ENCODE data around the gene DOLK.

DOLK gene

DNA sequence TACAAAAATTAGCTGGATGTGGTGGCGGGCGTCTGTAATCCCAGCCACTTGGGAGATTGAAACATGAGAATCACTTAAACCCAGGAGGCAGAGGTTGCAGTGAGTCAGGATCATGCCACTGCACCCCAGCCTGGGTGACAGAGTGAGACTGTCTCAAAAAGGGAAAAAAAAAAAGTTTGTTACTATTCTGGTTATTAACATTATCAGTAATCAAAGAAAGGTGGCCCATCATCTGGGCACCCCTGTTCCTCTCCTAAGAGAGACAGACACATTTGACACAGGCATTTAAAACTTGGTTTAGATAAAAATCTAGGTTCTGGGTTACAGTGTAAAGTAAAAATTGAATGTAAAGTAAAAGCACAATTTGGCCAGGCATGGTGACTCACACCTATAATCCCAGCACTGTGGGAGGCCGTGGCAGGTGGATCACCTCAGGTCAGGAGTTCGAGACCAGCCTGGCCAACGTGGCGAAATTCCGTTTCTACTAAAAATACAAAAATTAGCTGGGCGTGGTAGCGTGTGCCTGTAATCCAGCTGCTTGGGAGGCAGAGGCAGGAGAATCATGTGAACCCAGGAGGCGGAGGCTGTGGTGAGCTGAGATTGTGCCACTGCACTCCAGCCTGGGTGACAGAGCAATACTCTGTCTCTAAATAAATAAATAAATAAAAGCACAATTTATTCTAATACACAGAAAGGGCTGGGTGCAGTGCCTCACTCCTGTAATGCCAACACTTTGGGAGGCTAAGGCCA, 43.4 kb downstream of the DOLK start:
- no peak for DNase-seq

DNA sequence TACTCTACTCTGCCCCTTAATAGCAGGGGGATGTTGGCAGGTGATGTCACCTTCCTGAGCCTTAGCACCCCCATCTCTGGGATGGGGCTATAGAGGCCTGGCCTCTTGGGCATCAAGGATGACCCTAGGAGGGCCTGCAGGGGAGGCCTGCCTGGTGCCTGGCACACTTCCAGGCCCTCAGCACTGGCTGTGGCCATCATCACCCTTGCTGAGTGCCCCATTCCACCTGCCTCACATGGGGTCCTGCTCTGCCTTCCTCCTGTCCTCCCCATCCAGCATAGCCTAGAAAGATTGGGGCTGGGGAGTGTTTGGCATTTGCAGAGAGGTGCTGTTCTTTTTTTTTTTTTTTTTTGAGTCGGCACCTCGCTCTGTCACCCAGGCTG, 44.3 kb downstream of the DOLK start:
- DNase-seq, result no peak

DNA sequence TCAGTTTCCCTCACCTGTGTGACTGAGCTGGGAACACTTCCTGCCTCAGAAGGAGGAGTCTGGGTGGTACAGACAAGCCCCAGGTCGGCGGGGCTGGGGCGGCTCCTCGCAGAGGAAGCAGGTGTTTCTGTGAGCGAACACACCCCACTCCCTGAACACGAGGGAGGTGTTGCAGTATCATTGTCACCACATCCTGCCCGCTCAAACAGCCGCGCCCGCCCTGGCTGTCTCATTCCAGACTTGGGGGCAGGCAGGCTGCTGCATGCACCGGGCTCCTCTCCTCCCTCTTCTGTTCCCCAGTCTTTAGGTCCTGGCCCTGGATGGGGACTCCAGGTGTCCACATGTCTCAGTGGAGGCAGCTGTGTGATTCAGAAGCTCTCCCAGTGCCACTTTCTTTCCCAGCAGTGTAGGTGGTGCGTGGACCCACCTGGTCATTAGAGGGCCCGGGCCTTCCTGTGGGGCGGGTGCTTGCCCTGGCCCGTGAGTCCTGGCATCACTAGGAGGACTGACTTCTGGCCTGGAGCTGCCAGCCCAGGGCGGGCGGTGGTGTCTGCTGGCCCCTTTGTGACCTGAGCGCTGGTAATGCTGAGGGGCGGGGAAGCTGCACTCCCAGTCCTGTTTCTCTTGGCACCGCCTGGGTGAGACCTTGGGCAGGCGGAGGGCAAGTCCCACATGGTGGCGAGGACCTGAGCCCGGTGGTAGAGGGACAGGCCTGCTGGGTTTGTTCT, 44.9 kb downstream of the DOLK start:
- DNase-seq, result no peak

DNA sequence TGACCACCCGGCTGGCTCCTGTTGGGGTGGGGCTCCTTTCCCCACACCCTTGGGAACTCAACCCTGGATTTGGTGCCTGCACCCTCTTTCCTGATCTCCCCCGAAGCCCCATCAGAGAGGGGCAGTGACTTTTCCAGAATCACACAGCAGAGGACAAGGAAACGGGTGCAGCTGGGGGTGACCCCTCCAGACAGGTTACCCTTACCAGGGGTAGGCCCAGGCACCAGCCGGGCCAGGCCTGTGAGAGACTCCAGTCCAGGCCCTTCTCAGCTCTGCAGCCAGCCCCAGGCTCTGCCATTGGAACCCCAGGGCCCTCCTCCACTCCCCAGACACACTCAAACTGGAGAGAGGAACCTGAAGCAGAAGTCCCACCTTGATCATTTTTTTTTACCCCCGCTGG, 45.6 kb downstream of the DOLK start:
- no peak for DNase-seq

DNA sequence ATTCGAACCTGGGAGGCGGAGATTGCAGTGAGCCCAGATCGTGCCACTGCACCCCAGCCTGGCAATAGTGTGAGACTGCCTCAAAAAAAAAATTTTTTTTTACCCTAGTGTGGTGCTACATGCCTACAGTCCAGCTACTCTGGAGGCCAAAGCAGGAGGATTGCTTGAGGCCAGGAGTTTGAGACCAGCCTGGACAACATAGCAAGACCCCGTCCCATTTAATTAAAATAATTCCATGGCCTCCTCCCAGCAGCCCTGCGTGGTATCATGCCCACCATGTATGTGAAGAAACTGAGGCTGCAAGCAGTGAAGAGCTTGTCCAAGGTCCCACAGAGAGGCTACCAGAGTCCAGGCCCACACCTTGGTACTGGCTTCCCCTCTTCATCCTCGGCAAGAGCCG, 46.0 kb downstream of the DOLK start:
- DNase-seq, result no peak

DNA sequence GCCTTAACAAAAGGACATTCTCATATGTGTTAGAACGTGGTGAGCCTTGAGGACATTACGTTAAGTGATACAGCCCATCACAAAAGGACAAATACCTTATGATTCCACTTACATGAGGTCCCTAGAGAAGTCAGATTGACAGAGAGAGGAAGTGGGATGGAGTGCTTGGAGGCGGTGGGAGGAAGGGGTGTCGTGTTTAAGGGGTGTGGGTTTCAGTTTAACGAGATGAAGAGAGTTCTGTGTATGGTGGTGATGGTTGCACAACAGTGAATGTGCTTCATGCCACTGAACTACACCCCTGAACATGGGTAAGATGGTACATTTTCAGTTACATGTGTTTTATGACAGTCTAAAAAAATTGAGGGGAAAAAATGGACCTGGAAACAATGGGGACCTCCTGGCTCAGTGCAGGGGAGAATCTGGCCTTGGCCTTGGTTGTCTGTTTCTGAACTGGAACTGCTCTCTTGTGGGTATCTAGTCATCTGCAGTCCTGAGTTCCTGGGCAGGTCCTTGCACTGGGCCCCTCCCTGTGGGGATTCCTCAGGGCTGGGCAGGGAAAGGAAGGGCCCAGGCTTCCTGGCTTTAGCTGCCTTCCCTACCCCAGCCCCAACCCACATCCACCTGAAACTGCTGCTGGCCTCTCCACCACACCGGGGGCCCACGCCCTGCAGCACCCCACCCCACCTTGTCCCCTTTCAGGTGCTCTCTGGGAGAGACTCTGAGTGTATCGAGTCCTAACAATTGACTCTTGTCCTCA, 47.7 kb downstream of the DOLK start:
- no peak for DNase-seq

DNA sequence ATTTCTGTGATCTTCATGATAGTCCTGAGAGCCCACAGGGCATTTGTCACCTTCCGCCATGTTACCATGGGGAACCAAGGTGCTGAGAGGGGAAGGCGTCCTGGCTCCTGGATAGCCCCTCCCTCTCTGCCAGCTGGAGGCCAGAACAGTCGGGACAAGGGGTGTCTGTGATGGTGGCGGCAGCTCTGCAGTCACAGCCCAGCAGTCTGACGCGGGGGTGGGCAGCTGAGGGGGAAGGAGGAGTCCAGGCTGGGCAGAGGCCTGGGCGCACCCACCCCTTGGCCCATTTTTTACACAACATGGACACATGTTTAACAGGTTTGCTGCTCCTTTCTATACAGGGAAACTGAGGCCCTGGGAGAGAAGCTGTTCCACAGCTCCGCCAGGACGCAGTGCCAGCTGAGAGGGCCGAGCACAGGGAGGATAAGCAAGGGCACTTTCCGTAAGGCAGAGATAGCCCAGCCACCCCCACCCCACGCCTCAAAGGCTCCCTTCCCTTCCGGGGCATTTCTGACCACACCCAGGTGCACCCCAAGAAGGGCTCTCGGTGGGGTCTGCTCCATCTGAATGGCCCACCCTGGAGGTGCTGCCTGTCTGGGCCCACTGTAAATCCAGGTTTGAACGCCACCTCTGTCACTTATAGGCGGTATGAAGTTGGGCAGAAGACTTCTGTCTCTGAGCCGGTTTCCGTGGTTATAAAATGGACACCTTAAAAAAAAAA, 48.4 kb downstream of the DOLK start:
- DNase-seq, result no peak

DNA sequence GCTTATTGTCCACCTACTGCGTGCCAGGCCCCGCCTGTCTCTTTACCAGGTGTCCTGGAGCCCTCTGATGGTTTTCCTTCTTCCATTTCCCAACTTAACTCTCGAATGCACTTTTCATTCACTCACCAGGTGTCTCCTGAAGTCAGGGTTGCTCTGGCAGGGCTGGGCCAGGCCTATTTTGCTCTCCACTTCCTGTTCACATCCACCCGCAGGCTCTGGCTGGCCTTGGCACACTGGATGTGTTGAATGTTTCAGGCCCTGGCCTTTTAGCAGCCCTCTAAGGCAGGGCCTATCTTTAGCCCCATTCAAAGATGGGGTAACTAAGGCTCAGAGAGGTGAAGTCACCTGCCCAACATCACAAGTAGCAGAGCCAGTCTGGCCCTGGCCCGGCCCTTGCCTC, 49.0 kb downstream of the DOLK start:
- DNase-seq, result no peak

DNA sequence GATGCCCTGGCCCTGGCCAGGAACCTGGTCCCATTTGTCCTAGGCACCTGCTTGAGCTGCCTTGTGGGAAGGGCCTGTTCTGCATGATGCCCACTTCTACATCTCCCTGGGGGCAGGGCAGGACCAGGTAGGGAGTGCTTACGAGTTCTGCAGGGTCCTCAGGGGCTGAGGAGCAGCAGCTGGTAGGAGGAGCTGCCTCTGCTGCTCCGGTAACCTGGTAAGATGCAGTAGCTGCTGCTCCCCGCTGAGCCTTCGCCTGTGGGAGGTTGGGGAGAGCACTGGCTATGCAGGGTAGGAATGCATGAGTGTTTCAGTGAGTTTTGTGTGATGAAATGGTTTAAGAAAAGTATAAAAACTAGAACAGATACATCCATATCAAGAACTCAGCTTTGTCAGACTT, 51.8 kb downstream of the DOLK start:
- no peak for DNase-seq

Data from NCI-H774 (cell line).